Measurements from ENCODE around the gene RAP1B. TPM values are rescaled to one million over a fixed set of nuclear protein-coding genes. Genes with fewer than 3 reads are reported as not detected.

The RAP1B gene
- total and polyA plus RNA-seq, 9 of the 15 experiments (the other 6 are each of a cell fraction or from before 2014, with no cell fraction given), result 107 to 309 (median 170) TPM

DNA sequence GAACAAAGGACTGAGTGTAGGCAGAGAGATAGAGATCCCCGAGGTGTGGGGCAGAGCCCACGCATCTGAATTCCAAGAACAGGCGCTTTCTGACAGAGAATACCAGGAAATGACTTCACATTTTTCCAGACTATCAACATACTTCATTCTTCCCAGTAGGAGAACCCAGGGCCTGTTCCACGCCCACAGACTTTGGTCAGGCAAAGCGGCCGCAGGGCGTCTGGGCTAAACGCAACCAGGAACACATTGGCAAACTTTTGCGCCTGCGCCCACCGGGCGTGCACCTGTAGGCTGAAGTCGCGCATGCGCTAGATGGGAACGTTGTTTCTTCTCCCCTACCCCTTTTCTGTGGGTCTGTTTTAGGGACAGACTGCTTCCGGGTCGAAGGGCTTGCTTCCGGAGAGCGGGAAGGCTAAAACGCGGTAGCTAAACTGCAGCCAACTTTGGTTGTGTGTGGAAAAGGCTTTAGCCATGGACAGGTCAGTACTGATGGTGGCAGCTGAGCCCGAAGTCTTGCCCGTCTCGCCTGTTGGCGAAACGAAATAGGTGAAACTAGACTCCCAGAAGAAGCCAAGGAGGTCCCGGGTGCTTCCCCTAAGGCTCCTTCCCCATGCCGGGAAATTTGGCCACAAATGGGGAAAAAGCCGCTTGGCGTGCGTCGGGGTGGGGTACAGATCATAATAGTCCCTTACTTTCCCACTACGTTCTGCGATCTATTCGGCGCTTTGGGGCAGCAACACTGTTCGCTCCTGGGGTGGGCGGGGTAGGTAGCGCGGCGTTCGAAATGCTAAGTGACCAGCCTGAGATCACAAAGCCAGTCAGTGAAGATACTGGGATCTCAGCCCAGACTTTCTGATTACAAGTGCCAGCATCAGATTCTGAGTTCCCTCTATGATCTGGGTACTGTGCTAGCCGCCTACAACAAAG lies 76.2 kb downstream of the RAP1B start, which contains the start of gene NUP107 (continued):
- TF ChIP-seq, protein P1, sequence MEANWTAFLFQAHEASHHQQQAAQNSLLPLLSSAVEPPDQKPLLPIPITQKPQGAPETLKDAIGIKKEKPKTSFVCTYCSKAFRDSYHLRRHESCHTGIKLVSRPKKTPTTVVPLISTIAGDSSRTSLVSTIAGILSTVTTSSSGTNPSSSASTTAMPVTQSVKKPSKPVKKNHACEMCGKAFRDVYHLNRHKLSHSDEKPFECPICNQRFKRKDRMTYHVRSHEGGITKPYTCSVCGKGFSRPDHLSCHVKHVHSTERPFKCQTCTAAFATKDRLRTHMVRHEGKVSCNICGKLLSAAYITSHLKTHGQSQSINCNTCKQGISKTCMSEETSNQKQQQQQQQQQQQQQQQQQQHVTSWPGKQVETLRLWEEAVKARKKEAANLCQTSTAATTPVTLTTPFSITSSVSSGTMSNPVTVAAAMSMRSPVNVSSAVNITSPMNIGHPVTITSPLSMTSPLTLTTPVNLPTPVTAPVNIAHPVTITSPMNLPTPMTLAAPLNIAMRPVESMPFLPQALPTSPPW (CRISPR knock-in tag; IDR thresholded peaks at IDR 0.05), result no peak; the same call in 1 of the 2 replicates
- TF ChIP-seq, protein P2, sequence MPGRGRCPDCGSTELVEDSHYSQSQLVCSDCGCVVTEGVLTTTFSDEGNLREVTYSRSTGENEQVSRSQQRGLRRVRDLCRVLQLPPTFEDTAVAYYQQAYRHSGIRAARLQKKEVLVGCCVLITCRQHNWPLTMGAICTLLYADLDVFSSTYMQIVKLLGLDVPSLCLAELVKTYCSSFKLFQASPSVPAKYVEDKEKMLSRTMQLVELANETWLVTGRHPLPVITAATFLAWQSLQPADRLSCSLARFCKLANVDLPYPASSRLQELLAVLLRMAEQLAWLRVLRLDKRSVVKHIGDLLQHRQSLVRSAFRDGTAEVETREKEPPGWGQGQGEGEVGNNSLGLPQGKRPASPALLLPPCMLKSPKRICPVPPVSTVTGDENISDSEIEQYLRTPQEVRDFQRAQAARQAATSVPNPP (IDR thresholded peaks at IDR 0.05; ENCODE audit: borderline replicate concordance, insufficient read depth, insufficient read length), result no peak
- TF ChIP-seq, protein P3, sequence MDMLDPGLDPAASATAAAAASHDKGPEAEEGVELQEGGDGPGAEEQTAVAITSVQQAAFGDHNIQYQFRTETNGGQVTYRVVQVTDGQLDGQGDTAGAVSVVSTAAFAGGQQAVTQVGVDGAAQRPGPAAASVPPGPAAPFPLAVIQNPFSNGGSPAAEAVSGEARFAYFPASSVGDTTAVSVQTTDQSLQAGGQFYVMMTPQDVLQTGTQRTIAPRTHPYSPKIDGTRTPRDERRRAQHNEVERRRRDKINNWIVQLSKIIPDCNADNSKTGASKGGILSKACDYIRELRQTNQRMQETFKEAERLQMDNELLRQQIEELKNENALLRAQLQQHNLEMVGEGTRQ (CRISPR knock-in tag; IDR thresholded peaks at IDR 0.05), result no peak
- TF ChIP-seq, protein P4, sequence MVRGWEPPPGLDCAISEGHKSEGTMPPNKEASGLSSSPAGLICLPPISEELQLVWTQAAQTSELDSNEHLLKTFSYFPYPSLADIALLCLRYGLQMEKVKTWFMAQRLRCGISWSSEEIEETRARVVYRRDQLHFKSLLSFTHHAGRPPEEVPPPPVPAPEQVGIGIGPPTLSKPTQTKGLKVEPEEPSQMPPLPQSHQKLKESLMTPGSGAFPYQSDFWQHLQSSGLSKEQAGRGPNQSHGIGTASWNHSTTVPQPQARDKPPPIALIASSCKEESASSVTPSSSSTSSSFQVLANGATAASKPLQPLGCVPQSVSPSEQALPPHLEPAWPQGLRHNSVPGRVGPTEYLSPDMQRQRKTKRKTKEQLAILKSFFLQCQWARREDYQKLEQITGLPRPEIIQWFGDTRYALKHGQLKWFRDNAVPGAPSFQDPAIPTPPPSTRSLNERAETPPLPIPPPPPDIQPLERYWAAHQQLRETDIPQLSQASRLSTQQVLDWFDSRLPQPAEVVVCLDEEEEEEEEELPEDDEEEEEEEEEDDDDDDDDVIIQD (CRISPR knock-in tag; IDR thresholded peaks at IDR 0.05), result no peak
- TF ChIP-seq, protein P5, sequence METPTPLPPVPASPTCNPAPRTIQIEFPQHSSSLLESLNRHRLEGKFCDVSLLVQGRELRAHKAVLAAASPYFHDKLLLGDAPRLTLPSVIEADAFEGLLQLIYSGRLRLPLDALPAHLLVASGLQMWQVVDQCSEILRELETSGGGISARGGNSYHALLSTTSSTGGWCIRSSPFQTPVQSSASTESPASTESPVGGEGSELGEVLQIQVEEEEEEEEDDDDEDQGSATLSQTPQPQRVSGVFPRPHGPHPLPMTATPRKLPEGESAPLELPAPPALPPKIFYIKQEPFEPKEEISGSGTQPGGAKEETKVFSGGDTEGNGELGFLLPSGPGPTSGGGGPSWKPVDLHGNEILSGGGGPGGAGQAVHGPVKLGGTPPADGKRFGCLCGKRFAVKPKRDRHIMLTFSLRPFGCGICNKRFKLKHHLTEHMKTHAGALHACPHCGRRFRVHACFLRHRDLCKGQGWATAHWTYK (CRISPR knock-in tag; IDR thresholded peaks at IDR 0.05), result peak; percentile 42; the same call in 1 of the 2 replicates
- TF ChIP-seq PHB (CRISPR knock-in tag; IDR thresholded peaks at IDR 0.05) (0 out of 2 replicates have a peak, but pooled peaks have one; percentile 63), TCF3 (CRISPR knock-in tag; IDR thresholded peaks at IDR 0.05) (peak; percentile 73)

All from K562 (cell line).